ENCODE results near the gene M6PR.
"Not testable (repeated sequence)": the region's sequence is repeated elsewhere in the genome, so short reads cannot be mapped to it uniquely, and the experiment has no call there.

M6PR gene

GRCh38 chr12:8911606-8912268 lies 37.7 kb downstream of the M6PR start:
- DNase-seq = no peak

GRCh38 chr12:8909752-8910151 lies 39.7 kb downstream of the M6PR start:
- no peak for DNase-seq

- DNase-seq = no peak
These were observed 41.9 kb downstream of the M6PR start for GRCh38 chr12:8907513-8907912.

- DNase-seq = no peak
These were observed 42.9 kb downstream of the M6PR start for GRCh38 chr12:8906266-8907180.

GRCh38 chr12:8905546-8905945 lies 43.9 kb downstream of the M6PR start:
- DNase-seq = no peak

GRCh38 chr12:8904665-8905064 lies 44.8 kb downstream of the M6PR start:
- no peak for DNase-seq

GRCh38 chr12:8903646-8904045 lies 45.8 kb downstream of the M6PR start:
- DNase-seq = no peak

- DNase-seq = not testable (repeated sequence)
These were observed 46.7 kb downstream of the M6PR start for GRCh38 chr12:8902703-8903102.

- DNase-seq = no peak
These were observed 49.6 kb downstream of the M6PR start for GRCh38 chr12:8899830-8900229.

- DNase-seq = no peak
These were observed 52.4 kb downstream of the M6PR start for GRCh38 chr12:8897081-8897480.

- DNase-seq = no peak
These were observed 54.5 kb downstream of the M6PR start for GRCh38 chr12:8894986-8895385.

- no peak for DNase-seq
These were observed 55.1 kb downstream of the M6PR start for GRCh38 chr12:8894378-8894777.

GRCh38 chr12:8891976-8892375 lies 57.5 kb downstream of the M6PR start:
- DNase-seq = no peak
